ENCODE data around the gene IL17RC. TPM values are rescaled to one million over a fixed set of nuclear protein-coding genes. Genes with fewer than 3 reads are reported as not detected.
A peak's percentile ranks its signal among the peaks of the same experiment; 100 is the strongest.

Gene IL17RC
- total and polyA plus RNA-seq, 2 donors (not counting 3 experiments of a cell fraction or from before 2014, with no cell fraction given): 18.7 to 19.9 TPM

DNA sequence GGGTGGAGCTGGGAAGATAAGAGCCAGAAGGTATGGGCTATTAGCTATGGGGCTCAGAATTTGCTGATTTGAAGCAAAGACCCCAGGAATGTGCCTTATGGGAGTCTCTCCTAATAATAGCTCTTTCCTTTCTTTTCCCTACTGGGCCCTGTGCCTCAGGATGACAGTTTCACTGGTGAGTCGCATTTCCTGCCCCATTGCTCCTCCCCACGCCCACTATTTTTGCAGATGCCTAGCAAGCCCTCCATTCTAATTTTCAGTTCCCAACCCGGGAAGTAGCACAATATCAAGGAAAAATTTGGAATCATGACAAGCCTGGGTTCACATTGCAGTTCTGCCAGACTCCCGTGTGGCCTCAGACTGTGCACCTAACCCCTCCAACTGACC lies 13.7 kb upstream of the IL17RC start:
- H4K20me1 ChIP-seq (replicated peaks; ENCODE audit: control insufficient read depth, extremely low read depth, insufficient read depth, low read length): no peaks in the 10 kb centered on the region
- CTCF ChIA-PET: interaction anchor here (0.6 to 1.9 kb wide), 8 partner anchors 9 to 419 kb away, joined by 3 to 7 read pairs (median 4); no protein-coding TSS in a partner anchor
- BruUV-seq (replicated peaks): no TSS peak
- no peaks in the 10 kb centered on the region for H3K27me3 ChIP-seq (ENCODE audit: control insufficient read depth in 2 of 2, insufficient read depth in 2 of 2, low read length in 2 of 2)
- H3K4me1 ChIP-seq (ENCODE audit: control insufficient read depth, extremely low read depth, insufficient read depth, low read length): peaks cover 29% of the 10 kb centered on the region
- intact Hi-C loops (cut with micrococcal nuclease) (loop anchor here (1.0 kb wide), 1 partner anchor 13 kb away; the partner anchor contains the start of gene JAGN1), dilution Hi-C loops (cut with MboI; ENCODE audit: extremely low pct_ligation_motif_present, low sequenced_read_pairs) (no loop called here)
- no peaks in the 10 kb centered on the region for H3K9me3 ChIP-seq (replicated peaks; ENCODE audit: control insufficient read depth, insufficient read depth, low read length)
- POLR2A ChIA-PET: no interaction called here
- peak overlapping the region; percentile 53 for H3K27ac ChIP-seq (ENCODE audit: insufficient read depth, low read depth, low read length)
- H2AFZ ChIP-seq (ENCODE audit: low read depth, low read length): peak overlapping the region; percentile 13
- no peaks in the 10 kb centered on the region for H3K9me1 ChIP-seq (replicated peaks; ENCODE audit: control insufficient read depth, extremely low read depth, insufficient read depth, low read length)
- DNase-seq (ENCODE audit: low read depth, low spot score) (peak; percentile 41), FAIRE-seq (peak; percentile 75)
- peak; percentile 55 for TF ChIP-seq FOS (IDR thresholded peaks at IDR 0.05; ENCODE audit: borderline replicate concordance, insufficient read depth, low read length)
- TF ChIP-seq EZH2 (IDR thresholded peaks at IDR 0.05; ENCODE audit: borderline replicate concordance, low read depth, low read length, severe bottlenecking): no peak
- no peak for TF ChIP-seq MYC (IDR thresholded peaks at IDR 0.05; ENCODE audit: low read depth, low read length)
- TF ChIP-seq POLR2AphosphoS5 (IDR thresholded peaks at IDR 0.05; ENCODE audit: insufficient read depth, low read depth, low read length): no peak
- TF ChIP-seq, protein P1, sequence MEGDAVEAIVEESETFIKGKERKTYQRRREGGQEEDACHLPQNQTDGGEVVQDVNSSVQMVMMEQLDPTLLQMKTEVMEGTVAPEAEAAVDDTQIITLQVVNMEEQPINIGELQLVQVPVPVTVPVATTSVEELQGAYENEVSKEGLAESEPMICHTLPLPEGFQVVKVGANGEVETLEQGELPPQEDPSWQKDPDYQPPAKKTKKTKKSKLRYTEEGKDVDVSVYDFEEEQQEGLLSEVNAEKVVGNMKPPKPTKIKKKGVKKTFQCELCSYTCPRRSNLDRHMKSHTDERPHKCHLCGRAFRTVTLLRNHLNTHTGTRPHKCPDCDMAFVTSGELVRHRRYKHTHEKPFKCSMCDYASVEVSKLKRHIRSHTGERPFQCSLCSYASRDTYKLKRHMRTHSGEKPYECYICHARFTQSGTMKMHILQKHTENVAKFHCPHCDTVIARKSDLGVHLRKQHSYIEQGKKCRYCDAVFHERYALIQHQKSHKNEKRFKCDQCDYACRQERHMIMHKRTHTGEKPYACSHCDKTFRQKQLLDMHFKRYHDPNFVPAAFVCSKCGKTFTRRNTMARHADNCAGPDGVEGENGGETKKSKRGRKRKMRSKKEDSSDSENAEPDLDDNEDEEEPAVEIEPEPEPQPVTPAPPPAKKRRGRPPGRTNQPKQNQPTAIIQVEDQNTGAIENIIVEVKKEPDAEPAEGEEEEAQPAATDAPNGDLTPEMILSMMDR (IDR thresholded peaks at IDR 0.05; ENCODE audit: extremely low read depth in 1 of 2, insufficient read depth in 1 of 2, low read depth in 1 of 2, low read length in 2 of 2): no peak
- TF ChIP-seq, protein P2, sequence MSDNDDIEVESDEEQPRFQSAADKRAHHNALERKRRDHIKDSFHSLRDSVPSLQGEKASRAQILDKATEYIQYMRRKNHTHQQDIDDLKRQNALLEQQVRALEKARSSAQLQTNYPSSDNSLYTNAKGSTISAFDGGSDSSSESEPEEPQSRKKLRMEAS (IDR thresholded peaks at IDR 0.05; ENCODE audit: insufficient read depth, insufficient read length): no peak
- peak; percentile 35 for TF ChIP-seq JUN (IDR thresholded peaks at IDR 0.05; ENCODE audit: borderline replicate concordance, insufficient read depth, insufficient read length, low read depth)
- H3K79me2 ChIP-seq (ENCODE audit: control insufficient read depth, insufficient read depth, low read length): no peaks in the 10 kb centered on the region
- no peaks in the 10 kb centered on the region for H3K36me3 ChIP-seq (ENCODE audit: control insufficient read depth in 2 of 2, extremely low read depth in 1 of 2, insufficient read depth in 2 of 2, low read length in 2 of 2)
- peak overlapping the region; percentile 38 for H3K4me2 ChIP-seq (ENCODE audit: insufficient read depth, low read length)
- peak overlapping the region; percentile 14 for H3K9ac ChIP-seq (replicated peaks; ENCODE audit: extremely low read depth, insufficient read depth, low read length)
- H3K4me3 ChIP-seq (replicated peaks in 1 of 3; ENCODE audit: insufficient read depth in 1 of 3, low read depth in 1 of 3, low read length in 3 of 3): no peak overlapping the region

Measured in endothelial cell of umbilical vein (primary cell).